ENCODE measurements around the gene BPIFB3. TPM values are rescaled to one million over a fixed set of nuclear protein-coding genes. Genes with fewer than 3 reads are reported as not detected.

BPIFB3 gene
- total RNA-seq, 1 donor from 2014 or later: not detected

DNA sequence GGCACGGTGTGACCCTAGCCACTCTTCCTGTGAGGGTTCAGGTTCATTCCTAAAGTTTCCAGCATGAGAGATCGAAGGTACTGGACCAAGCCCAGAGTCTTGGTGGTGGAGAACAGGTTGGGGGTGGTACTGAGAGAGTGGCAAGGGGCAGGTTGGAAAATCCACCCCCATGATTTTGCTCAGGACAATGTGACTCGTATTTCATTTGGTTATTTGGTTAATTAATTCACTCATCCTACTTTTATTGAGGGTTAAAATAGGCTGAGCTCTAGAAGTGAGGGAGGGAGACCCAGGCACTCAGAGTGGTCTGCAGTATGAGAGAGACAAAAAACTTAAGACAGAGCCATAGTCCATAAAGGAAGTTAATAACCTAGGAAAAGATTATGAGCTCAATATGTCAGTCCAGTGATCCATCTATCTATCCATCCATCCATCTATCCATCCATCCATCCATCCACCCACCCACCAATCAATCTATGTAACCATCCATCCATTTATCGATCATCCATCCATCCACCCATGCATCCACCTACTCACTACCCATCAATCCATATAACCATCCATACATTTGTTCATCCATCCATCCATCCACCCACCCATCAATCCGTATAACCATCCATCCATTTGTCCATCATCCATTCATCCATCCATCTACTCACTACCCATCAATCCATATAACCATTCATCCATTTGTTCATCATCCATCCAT is 28.9 kb upstream of the BPIFB3 start:
- no peaks in the 10 kb centered on the region for H3K9me3 Mint-ChIP-seq (ENCODE audit: unreplicated experiment)
- no peaks in the 10 kb centered on the region for H3K27me3 Mint-ChIP-seq (ENCODE audit: unreplicated experiment)
- no peak for DNase-seq (ENCODE audit: low spot score)
- H3K27ac Mint-ChIP-seq (ENCODE audit: unreplicated experiment): no peak overlapping the region
- no peak overlapping the region for H3K4me3 Mint-ChIP-seq (ENCODE audit: unreplicated experiment)
- TF ChIP-seq, protein P1, sequence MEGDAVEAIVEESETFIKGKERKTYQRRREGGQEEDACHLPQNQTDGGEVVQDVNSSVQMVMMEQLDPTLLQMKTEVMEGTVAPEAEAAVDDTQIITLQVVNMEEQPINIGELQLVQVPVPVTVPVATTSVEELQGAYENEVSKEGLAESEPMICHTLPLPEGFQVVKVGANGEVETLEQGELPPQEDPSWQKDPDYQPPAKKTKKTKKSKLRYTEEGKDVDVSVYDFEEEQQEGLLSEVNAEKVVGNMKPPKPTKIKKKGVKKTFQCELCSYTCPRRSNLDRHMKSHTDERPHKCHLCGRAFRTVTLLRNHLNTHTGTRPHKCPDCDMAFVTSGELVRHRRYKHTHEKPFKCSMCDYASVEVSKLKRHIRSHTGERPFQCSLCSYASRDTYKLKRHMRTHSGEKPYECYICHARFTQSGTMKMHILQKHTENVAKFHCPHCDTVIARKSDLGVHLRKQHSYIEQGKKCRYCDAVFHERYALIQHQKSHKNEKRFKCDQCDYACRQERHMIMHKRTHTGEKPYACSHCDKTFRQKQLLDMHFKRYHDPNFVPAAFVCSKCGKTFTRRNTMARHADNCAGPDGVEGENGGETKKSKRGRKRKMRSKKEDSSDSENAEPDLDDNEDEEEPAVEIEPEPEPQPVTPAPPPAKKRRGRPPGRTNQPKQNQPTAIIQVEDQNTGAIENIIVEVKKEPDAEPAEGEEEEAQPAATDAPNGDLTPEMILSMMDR (IDR thresholded peaks at IDR 0.05; ENCODE audit: unreplicated experiment): no peak
- no peaks in the 10 kb centered on the region for H3K4me1 Mint-ChIP-seq (ENCODE audit: unreplicated experiment)
- no peaks in the 10 kb centered on the region for H3K36me3 Mint-ChIP-seq (ENCODE audit: low read depth, unreplicated experiment)

DNA sequence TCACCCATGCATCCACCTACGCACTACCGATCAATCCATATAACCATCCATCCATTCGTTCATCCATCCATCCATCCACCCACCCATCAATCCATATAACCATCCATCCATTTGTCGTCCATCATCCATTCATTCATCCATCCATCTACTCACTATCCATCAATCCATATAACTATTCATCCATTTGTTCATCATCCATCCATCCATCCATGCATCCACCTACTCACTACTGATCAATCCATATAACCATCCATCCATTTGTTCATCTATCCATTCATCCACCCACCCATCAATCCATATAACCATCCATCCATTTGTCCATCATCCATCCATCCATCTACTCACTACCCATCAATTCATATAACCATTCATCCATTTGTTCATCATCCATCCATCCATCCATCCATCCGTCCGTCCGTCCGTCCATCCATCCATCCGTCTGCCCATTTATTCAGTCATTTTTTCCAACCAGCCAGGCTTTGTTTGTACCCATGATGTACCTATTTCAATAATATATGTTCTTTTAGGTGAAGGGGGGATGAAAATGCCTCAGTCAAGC is 28.3 kb upstream of the BPIFB3 start:
- no peak overlapping the region for H3K4me3 Mint-ChIP-seq (ENCODE audit: unreplicated experiment)

GRCh38 chr20:33026072-33026778 is 27.5 kb upstream of the BPIFB3 start:
- H3K9me3 Mint-ChIP-seq (ENCODE audit: unreplicated experiment): no peaks in the 10 kb centered on the region
- H3K36me3 Mint-ChIP-seq (ENCODE audit: low read depth, unreplicated experiment): no peaks in the 10 kb centered on the region
- H3K27me3 Mint-ChIP-seq (ENCODE audit: unreplicated experiment): no peaks in the 10 kb centered on the region
- H3K4me3 Mint-ChIP-seq (ENCODE audit: unreplicated experiment): no peak overlapping the region
- TF ChIP-seq, protein P1 (IDR thresholded peaks at IDR 0.05; ENCODE audit: unreplicated experiment): no peak
- no peak overlapping the region for H3K27ac Mint-ChIP-seq (ENCODE audit: unreplicated experiment)
- H3K4me1 Mint-ChIP-seq (ENCODE audit: unreplicated experiment): no peaks in the 10 kb centered on the region
- DNase-seq (ENCODE audit: low spot score): no peak

More for the DNA sequence above, 28.3 kb upstream of the BPIFB3 start:
- H3K27me3 Mint-ChIP-seq (ENCODE audit: unreplicated experiment): no peaks in the 10 kb centered on the region
- TF ChIP-seq, protein P1 (IDR thresholded peaks at IDR 0.05; ENCODE audit: unreplicated experiment): no peak
- no peaks in the 10 kb centered on the region for H3K36me3 Mint-ChIP-seq (ENCODE audit: low read depth, unreplicated experiment)
- H3K9me3 Mint-ChIP-seq (ENCODE audit: unreplicated experiment): no peaks in the 10 kb centered on the region
- no peaks in the 10 kb centered on the region for H3K4me1 Mint-ChIP-seq (ENCODE audit: unreplicated experiment)
- DNase-seq (ENCODE audit: low spot score): no peak
- no peak overlapping the region for H3K27ac Mint-ChIP-seq (ENCODE audit: unreplicated experiment)

DNA sequence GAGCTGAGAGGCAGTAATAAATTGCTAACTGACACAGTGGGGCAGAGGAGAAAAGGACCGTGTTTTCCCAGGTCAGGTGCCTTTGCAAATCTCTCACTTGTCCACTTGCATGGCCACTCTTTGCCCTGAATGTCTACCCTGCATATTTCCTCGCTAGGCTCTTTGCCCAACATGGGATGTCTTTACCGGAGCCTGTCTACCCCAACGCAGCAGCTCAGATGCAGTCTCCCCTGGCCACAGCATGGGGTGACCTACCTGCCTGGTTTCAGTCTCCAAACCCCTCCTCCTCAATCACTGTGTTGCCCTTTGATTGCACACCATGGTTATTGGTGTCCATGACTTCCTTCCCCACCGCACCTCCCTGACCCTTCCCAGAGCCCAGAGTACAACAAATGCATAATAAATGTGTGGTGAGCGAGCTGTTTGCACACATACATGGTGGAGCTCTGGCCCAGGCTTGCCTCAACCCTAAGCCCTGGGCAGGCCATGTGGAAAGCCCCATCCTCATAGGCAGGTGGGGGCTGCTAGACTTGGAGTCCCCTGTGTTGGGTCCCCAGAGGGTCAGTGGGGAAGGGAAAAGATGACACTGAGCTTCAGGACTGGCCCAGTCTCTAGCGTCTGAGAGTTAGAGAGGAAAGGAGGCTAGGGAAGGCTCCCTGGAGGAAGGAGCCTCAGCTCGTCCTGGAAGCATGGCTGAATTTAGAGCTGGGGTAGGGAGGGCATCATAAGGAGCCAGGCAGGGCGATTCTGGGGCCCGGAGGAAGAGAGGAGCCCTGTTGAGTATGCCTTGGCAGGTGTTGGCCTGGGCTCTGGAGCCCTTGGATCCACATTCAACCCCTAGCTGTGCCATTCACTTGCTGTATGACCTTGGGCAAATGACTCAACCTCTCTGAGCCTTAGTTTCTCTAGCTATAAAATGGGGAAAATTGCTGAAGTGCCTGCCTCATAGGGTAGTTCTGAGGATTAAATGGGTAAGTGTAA is 26.6 kb upstream of the BPIFB3 start:
- TF ChIP-seq, protein P1 (IDR thresholded peaks at IDR 0.05; ENCODE audit: unreplicated experiment): no peak
- no peak for DNase-seq (ENCODE audit: low spot score)
- H3K4me1 Mint-ChIP-seq (ENCODE audit: unreplicated experiment): no peaks in the 10 kb centered on the region
- H3K27me3 Mint-ChIP-seq (ENCODE audit: unreplicated experiment): no peaks in the 10 kb centered on the region
- H3K36me3 Mint-ChIP-seq (ENCODE audit: low read depth, unreplicated experiment): no peaks in the 10 kb centered on the region
- no peak overlapping the region for H3K27ac Mint-ChIP-seq (ENCODE audit: unreplicated experiment)
- no peak overlapping the region for H3K4me3 Mint-ChIP-seq (ENCODE audit: unreplicated experiment)
- no peaks in the 10 kb centered on the region for H3K9me3 Mint-ChIP-seq (ENCODE audit: unreplicated experiment)

Data from endothelial cell (in vitro differentiated cells).